A549 (cell line): ENCODE results near the gene SUGP1. TPM values are rescaled to one million over a fixed set of nuclear protein-coding genes. Genes with fewer than 3 reads are reported as not detected.

Experiments
- ATAC-seq, 2 experiments: fragments of 200-7000 bp in 1 of 2; fragments of >200 bp in 1 of 2; cut with Nextera tagmentation in 1 of 2; cut with Tn5 transposase in 1 of 2; 3 replicates each; pipeline versions ENCODE4 v1.8.0 to v1.9.1; 2018 to 2020; ENCODE audit warnings: mild to moderate bottlenecking in 1 of 2, moderate library complexity in 1 of 2
- CTCF ChIA-PET: fragments of 300-600 bp; sonication (Branson Sonifier 250); formaldehyde crosslinking; extraction: SDS; loops from one replicate; lab custom pipeline; 2021; ENCODE audit warnings: antibody characterized with exemption, inconsistent platforms; lab: Yijun Ruan, JAX
- POLR2A ChIA-PET: fragments of 350-600 bp; formaldehyde crosslinking; extraction: SDS; loops from one replicate; lab custom pipeline; 2021; ENCODE audit warnings: antibody characterized with exemption, inconsistent platforms; lab: Yijun Ruan, JAX
- DNase-seq, 2 experiments: peaks; one replicate each; pipeline versions ENCODE4 v3.0.0 to v3.0.0-alpha.2; 2011 to 2016; ENCODE audit warnings: low read depth in 1 of 2, low spot score in 1 of 2
- FAIRE-seq: peaks from 2 replicates; lab custom pipeline; 2011; peaks lifted over from hg19 to GRCh38; lab: Jason Lieb, UNC
- H3K27ac ChIP-seq, 2 experiments: fragments of >200 bp; sonication (Bioruptor Twin); formaldehyde crosslinking; 3 replicates each; pipeline ENCODE4 v1.5.1; 2016 to 2017
- H3K4me1 ChIP-seq: fragments of >200 bp; sonication (Bioruptor Twin); formaldehyde crosslinking; 3 replicates; pipeline ENCODE4 v1.6.1; 2016
- H3K4me2 ChIP-seq: fragments of >200 bp; sonication (Bioruptor Twin); formaldehyde crosslinking; 3 replicates; pipeline ENCODE4 v1.6.1; 2016
- H3K4me3 ChIP-seq: fragments of >200 bp; sonication (Bioruptor Twin); formaldehyde crosslinking; 3 replicates; pipeline ENCODE4 v1.5.1; 2016
- H3K9me3 ChIP-seq: fragments of >200 bp; sonication (Bioruptor Twin); formaldehyde crosslinking; 3 replicates; pipeline ENCODE4 v1.6.1; 2016
- BHLHE40 ChIP-seq: IDR thresholded peaks from 2 replicates; pipeline ENCODE4 v1.6.1; 2012; ENCODE audit warnings: low read depth, low read length, inconsistent platforms
- CBX8 ChIP-seq: fragments of 200-600 bp; sonication (generic); IDR thresholded peaks from 2 replicates; pipeline ENCODE4 v1.6.1; 2016
- CEBPB ChIP-seq, 2 experiments: fragments of >200 bp in 1 of 2; sonication (Bioruptor Twin) in 1 of 2; formaldehyde crosslinking in 1 of 2; IDR thresholded peaks; 2 replicates each; pipeline ENCODE4 v1.6.1; 2012 to 2016
- CHD2 ChIP-seq: fragments of 150-350 bp; IDR thresholded peaks from 2 replicates; pipeline ENCODE4 v1.6.1; 2014; ENCODE audit warnings: low read length; ENCODE audit not compliant: partially characterized antibody
- ELK1 ChIP-seq: fragments of 150-350 bp; IDR thresholded peaks from 2 replicates; pipeline ENCODE4 v1.6.1; 2014; ENCODE audit warnings: low read depth, mild to moderate bottlenecking, low read length
- FOSB ChIP-seq: fragments of 250-450 bp; sonication (Bioruptor Pico); IDR thresholded peaks from 2 replicates; pipeline ENCODE4 v1.5.0; 2020; ENCODE audit warnings: mild to moderate bottlenecking, moderate library complexity
- FOSL2 ChIP-seq, 2 experiments: fragments of 450-650 bp in 1 of 2; fragments of >200 bp in 1 of 2; sonication (Bioruptor Twin) in 1 of 2; formaldehyde crosslinking; IDR thresholded peaks; 2 replicates each; pipeline versions ENCODE4 v1.5.0 to v1.6.1; 2016 to 2020; ENCODE audit warnings: mild to moderate bottlenecking in 1 of 2, moderate library complexity in 1 of 2
- FOXS1 ChIP-seq: fragments of 250-450 bp; sonication (Bioruptor Pico); IDR thresholded peaks from 2 replicates; pipeline ENCODE4 v1.5.0; 2020; ENCODE audit warnings: mild to moderate bottlenecking, moderate library complexity
- HMGXB4 ChIP-seq: fragments of 250-450 bp; sonication (Bioruptor Pico); IDR thresholded peaks from 2 replicates; pipeline ENCODE4 v1.5.0; 2021; ENCODE audit warnings: mild to moderate bottlenecking, moderate library complexity, borderline replicate concordance
- HOXA7 ChIP-seq: fragments of 250-450 bp; sonication (Bioruptor Pico); IDR thresholded peaks from 2 replicates; pipeline ENCODE4 v1.5.0; 2020; ENCODE audit warnings: mild to moderate bottlenecking, moderate library complexity
- JUN ChIP-seq, 2 experiments: fragments of >200 bp; sonication (Bioruptor Twin); formaldehyde crosslinking; IDR thresholded peaks; 2 replicates in 1 of 2; 3 replicates in 1 of 2; pipeline ENCODE4 v1.6.1; 2016 to 2017
- JUNB ChIP-seq: fragments of >200 bp; sonication (Bioruptor Twin); formaldehyde crosslinking; IDR thresholded peaks from 2 replicates; pipeline ENCODE4 v1.6.1; 2016
- MAFK ChIP-seq: fragments of 450-650 bp; IDR thresholded peaks from 2 replicates; pipeline ENCODE4 v1.6.1; 2014; ENCODE audit not compliant: partially characterized antibody
- MAZ ChIP-seq: fragments of 150-350 bp; IDR thresholded peaks from 2 replicates; pipeline ENCODE4 v1.6.1; 2014; ENCODE audit warnings: antibody characterized with exemption, low read depth, low read length, borderline replicate concordance
- MYC ChIP-seq: IDR thresholded peaks from 2 replicates; pipeline ENCODE4 v1.6.1; 2012; ENCODE audit warnings: mild to moderate bottlenecking, inconsistent platforms, low read length, improper control_type of control experiment, borderline replicate concordance
- NFE2L2 ChIP-seq: fragments of 150-350 bp; conservative IDR thresholded peaks from 2 replicates; pipeline ENCODE4 v1.6.1; 2014; ENCODE audit warnings: low read length
- NR3C1 ChIP-seq: fragments of >200 bp; sonication (Bioruptor Twin); formaldehyde crosslinking; IDR thresholded peaks from 3 replicates; pipeline ENCODE4 v1.6.1; 2017
- POLR2A ChIP-seq: IDR thresholded peaks from 2 replicates; pipeline ENCODE4 v1.6.1; 2012; ENCODE audit warnings: mild to moderate bottlenecking, low read length
- RARB ChIP-seq: fragments of 250-450 bp; sonication (Bioruptor Pico); IDR thresholded peaks from 2 replicates; pipeline ENCODE4 v1.8.0; 2021; ENCODE audit warnings: mild to moderate bottlenecking, moderate library complexity
- RCOR1 ChIP-seq: fragments of 150-350 bp; IDR thresholded peaks from 2 replicates; pipeline ENCODE4 v1.6.1; 2014; ENCODE audit warnings: antibody characterized with exemption, low read length, low read depth
- RNF2 ChIP-seq: fragments of 200-600 bp; sonication (generic); IDR thresholded peaks from 2 replicates; pipeline ENCODE4 v1.6.1; 2016; ENCODE audit warnings: low read depth, mild to moderate bottlenecking, antibody characterized with exemption, moderate library complexity, borderline replicate concordance
- SMC3 ChIP-seq: fragments of >200 bp; sonication (Bioruptor Twin); formaldehyde crosslinking; IDR thresholded peaks from 3 replicates; pipeline ENCODE4 v1.6.1; 2018; ENCODE audit warnings: inconsistent platforms
- SREBF2 ChIP-seq: fragments of 450-650 bp; IDR thresholded peaks from 2 replicates; pipeline ENCODE4 v1.6.1; 2014; ENCODE audit warnings: mild to moderate bottlenecking, moderate library complexity
- TP53 ChIP-seq: fragments of 250-450 bp; sonication (Bioruptor Pico); IDR thresholded peaks from 2 replicates; pipeline ENCODE4 v1.5.0; 2021; ENCODE audit warnings: mild to moderate bottlenecking, moderate library complexity
- ZC3H11A ChIP-seq: fragments of 450-650 bp; IDR thresholded peaks from 2 replicates; pipeline ENCODE4 v1.6.1; 2014; ENCODE audit warnings: antibody characterized with exemption, mild to moderate bottlenecking
- ZFP36 ChIP-seq: fragments of 450-650 bp; IDR thresholded peaks from 2 replicates; pipeline ENCODE4 v1.6.1; 2014; ENCODE audit warnings: borderline replicate concordance; ENCODE audit not compliant: partially characterized antibody
- ZSCAN20 ChIP-seq: fragments of 250-450 bp; sonication (Bioruptor Pico); IDR thresholded peaks from 2 replicates; pipeline ENCODE4 v1.8.0; 2022; ENCODE audit warnings: mild to moderate bottlenecking, moderate library complexity
- WGBS: methylation state at CpG from one replicate; pipeline ENCODE4 v1.1.6; 2017; ENCODE audit errors: missing lambda C conversion rate; 5-methylcytosine and 5-hydroxymethylcytosine counted together
- polyA plus RNA-seq, 4 experiments: library from polyadenylated mRNA; depleted of rRNA in 3 of 4; stranded (reverse); fragments of >200 nt; fragmentation: RNase III in 1 of 4; extraction: RNeasy Plus Mini Kit Qiagen cat#74134 plus additional on column Dnase treatment in 1 of 4; gene quantifications; 2 replicates in 3 of 4; 3 replicates in 1 of 4; pipeline ENCODE4 v1.2.3, GENCODE V29; 2011 to 2017
- TF ChIP-seq, protein P1 (sequence below): fragments of >200 bp; sonication (Bioruptor Twin); formaldehyde crosslinking; IDR thresholded peaks from 3 replicates; pipeline ENCODE4 v1.5.1; 2016

Gene SUGP1
- polyA plus RNA-seq, 2 of the 4 experiments (the other 2 are of a cell fraction): 21.9 to 30.0 TPM

DNA sequence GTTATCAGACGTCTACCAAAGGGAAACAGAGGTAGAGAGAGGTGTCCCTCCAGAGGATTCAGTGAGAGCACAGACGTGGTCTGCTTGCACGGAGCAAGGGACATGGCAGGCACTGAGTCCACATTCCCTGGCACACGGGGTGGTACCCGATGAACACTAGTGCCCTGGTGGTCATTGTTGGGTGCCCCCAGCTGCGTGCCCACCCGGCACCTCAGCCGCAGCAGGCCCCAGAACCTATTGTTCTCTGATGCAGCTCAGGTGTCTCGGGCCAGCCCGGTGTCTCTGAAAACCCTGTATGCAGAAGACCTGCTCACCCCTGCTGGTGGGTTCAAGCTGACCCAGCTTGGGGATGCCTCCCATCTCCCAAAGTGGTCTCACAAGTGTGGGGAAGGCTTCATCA is 11.9 kb downstream of the SUGP1 start:
- ChIA-PET CTCF (interaction anchor here (1.2 kb wide), 1 partner anchor 35 kb away, joined by 3 read pairs; no protein-coding TSS in a partner anchor), POLR2A (no interaction called here)
- Histone ChIP-seq H3K4me2 (no peak overlapping the region), H3K9me3 (no peaks in the 10 kb centered on the region), H3K4me1 (no peaks in the 10 kb centered on the region), H3K4me3 (no peak overlapping the region), H3K27ac (no peak overlapping the region)
- ATAC-seq: no peak
- FAIRE-seq: no peak
- DNase-seq: no peak
- WGBS: 89% methylated on average over 5 of the region's 10 CpGs
- TF ChIP-seq CEBPB (IDR thresholded peaks at IDR 0.05): no peak
- no peak for TF ChIP-seq RNF2
- no peak for TF ChIP-seq NR3C1
- no peak for TF ChIP-seq POLR2A
- TF ChIP-seq SMC3: no peak
- no peak for TF ChIP-seq MAZ
- no peak for TF ChIP-seq JUN (IDR thresholded peaks at IDR 0.05)
- no peak for TF ChIP-seq HOXA7
- TF ChIP-seq, protein P1, sequence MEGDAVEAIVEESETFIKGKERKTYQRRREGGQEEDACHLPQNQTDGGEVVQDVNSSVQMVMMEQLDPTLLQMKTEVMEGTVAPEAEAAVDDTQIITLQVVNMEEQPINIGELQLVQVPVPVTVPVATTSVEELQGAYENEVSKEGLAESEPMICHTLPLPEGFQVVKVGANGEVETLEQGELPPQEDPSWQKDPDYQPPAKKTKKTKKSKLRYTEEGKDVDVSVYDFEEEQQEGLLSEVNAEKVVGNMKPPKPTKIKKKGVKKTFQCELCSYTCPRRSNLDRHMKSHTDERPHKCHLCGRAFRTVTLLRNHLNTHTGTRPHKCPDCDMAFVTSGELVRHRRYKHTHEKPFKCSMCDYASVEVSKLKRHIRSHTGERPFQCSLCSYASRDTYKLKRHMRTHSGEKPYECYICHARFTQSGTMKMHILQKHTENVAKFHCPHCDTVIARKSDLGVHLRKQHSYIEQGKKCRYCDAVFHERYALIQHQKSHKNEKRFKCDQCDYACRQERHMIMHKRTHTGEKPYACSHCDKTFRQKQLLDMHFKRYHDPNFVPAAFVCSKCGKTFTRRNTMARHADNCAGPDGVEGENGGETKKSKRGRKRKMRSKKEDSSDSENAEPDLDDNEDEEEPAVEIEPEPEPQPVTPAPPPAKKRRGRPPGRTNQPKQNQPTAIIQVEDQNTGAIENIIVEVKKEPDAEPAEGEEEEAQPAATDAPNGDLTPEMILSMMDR: no peak
- no peak for TF ChIP-seq RCOR1
- TF ChIP-seq SREBF2: no peak
- no peak for TF ChIP-seq TP53 (CRISPR knock-in tag)
- no peak for TF ChIP-seq ZFP36
- TF ChIP-seq RARB: no peak
- TF ChIP-seq NFE2L2: no peak

- ATAC-seq (no peak), FAIRE-seq (no peak), DNase-seq (no peak)
- Histone ChIP-seq H3K27ac (no peak overlapping the region), H3K4me1 (no peaks in the 10 kb centered on the region)
- CTCF ChIA-PET: no interaction called here
- no peak for TF ChIP-seq ZC3H11A
- no peak for TF ChIP-seq FOSB
- no peak for TF ChIP-seq CBX8
- no peak for TF ChIP-seq ZSCAN20
- TF ChIP-seq BHLHE40: no peak
- TF ChIP-seq ELK1: no peak
- no peak for TF ChIP-seq SREBF2
- TF ChIP-seq, all 56 proteins: peak for 0
- WGBS: 92% methylated on average over 8 of the region's 9 CpGs
- H3K4me2 ChIP-seq: no peak overlapping the region
- H3K4me3 ChIP-seq: no peak overlapping the region
- no peaks in the 10 kb centered on the region for H3K9me3 ChIP-seq
- POLR2A ChIA-PET: no interaction called here
Measured at GRCh38 chr19:19306191-19306590, 14.1 kb downstream of the SUGP1 start.

DNA sequence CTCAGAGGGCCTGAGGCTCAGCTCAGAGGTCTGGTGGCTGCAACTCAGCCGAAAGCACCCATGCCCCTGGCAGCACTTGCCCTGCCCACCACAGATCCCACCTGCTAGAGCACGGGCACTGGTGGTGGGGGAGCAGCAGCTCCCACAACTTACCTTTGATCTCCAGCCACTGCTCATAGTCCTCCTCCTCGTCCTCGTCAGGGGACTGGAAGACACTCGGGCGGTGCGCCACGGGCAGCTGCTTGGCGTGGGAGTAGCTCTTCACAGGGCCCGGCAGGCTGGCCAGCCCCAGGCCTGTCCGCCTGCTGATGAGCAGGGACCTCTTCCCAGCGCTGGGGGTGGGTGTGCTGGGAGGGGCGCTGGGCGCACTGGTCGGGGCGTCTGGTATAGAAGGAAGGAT is 14.6 kb downstream of the SUGP1 start:
- 83% methylated on average over 1 of the region's 16 CpGs for WGBS
- Histone ChIP-seq H3K27ac (no peak overlapping the region), H3K9me3 (no peaks in the 10 kb centered on the region), H3K4me1 (no peaks in the 10 kb centered on the region), H3K4me3 (no peak overlapping the region), H3K4me2 (no peak overlapping the region)
- FAIRE-seq: no peak
- TF ChIP-seq MAFK: no peak
- no peak for TF ChIP-seq HMGXB4 (CRISPR knock-in tag)
- TF ChIP-seq MYC: no peak
- TF ChIP-seq RNF2: no peak
- no peak for TF ChIP-seq FOSL2 (IDR thresholded peaks at IDR 0.05)
- no peak for TF ChIP-seq FOSL2 (CRISPR knock-in tag; IDR thresholded peaks at IDR 0.05)
- TF ChIP-seq ELK1: no peak
- TF ChIP-seq NR3C1: no peak
- no peak for TF ChIP-seq HOXA7
- no peak for TF ChIP-seq JUNB
- TF ChIP-seq CBX8: no peak
- TF ChIP-seq FOXS1 (CRISPR knock-in tag): no peak
- TF ChIP-seq RARB: no peak
- TF ChIP-seq JUN (IDR thresholded peaks at IDR 0.05): no peak
- no peak for TF ChIP-seq CHD2
- TF ChIP-seq, all 56 proteins: peak for 0
- ChIA-PET CTCF (interaction anchor here (0.8 kb wide), 1 partner anchor 37 kb away, joined by 3 read pairs; no protein-coding TSS in a partner anchor), POLR2A (no interaction called here)
- ATAC-seq (no peak), DNase-seq (no peak)
